A673 (cell line): ENCODE measurements around the gene ZC2HC1B.

ENCODE experiments used
- CTCF ChIP-seq: fragments of 300-800, 200-600 bp; sonication (generic); conservative IDR thresholded peaks from 2 replicates; pipeline ENCODE4 v1.5.1; 2017; ENCODE audit warnings: low read depth, mild to moderate bottlenecking, antibody characterized with exemption, low read length, moderate library complexity, mixed read lengths
- EZH2 ChIP-seq: fragments of 200-600 bp; sonication (generic); IDR thresholded peaks from 2 replicates; pipeline ENCODE4 v1.6.1; 2017; ENCODE audit warnings: borderline replicate concordance, low read depth, mild to moderate bottlenecking, mixed read lengths, antibody characterized with exemption, low read length; ENCODE audit not compliant: poor library complexity, severe bottlenecking

GRCh38 chr6:143976806-143977349 lies 112.6 kb downstream of the ZC2HC1B start:
- TF ChIP-seq CTCF (no peak), EZH2 (no peak)
